ENCODE results near the gene CD300LD.
"Not testable (repeated sequence)": the region's sequence is repeated elsewhere in the genome, so short reads cannot be mapped to it uniquely, and the experiment has no call there.

Gene CD300LD

GRCh38 chr17:74606050-74606449, 14.0 kb upstream of the CD300LD start:
- no peak for DNase-seq (ENCODE audit: low read depth)

GRCh38 chr17:74605361-74605760, 13.3 kb upstream of the CD300LD start:
- DNase-seq (ENCODE audit: low read depth): no peak

GRCh38 chr17:74604761-74605160, 12.7 kb upstream of the CD300LD start:
- DNase-seq (ENCODE audit: low read depth): no peak

GRCh38 chr17:74604200-74604599, 12.1 kb upstream of the CD300LD start:
- no peak for DNase-seq (ENCODE audit: low read depth)

GRCh38 chr17:74603746-74604145, 11.7 kb upstream of the CD300LD start:
- DNase-seq (ENCODE audit: low read depth): no peak

- DNase-seq (ENCODE audit: low read depth): no peak
Observed at GRCh38 chr17:74603037-74603635, 11.1 kb upstream of the CD300LD start.

GRCh38 chr17:74601944-74602572, 10.0 kb upstream of the CD300LD start:
- DNase-seq (ENCODE audit: low read depth): no peak

GRCh38 chr17:74599448-74599939, 7.4 kb upstream of the CD300LD start:
- no peak for DNase-seq (ENCODE audit: low read depth)

- DNase-seq (ENCODE audit: low read depth): no peak
Observed at GRCh38 chr17:74599023-74599399, 6.9 kb upstream of the CD300LD start.

GRCh38 chr17:74598346-74599022, 6.4 kb upstream of the CD300LD start:
- no peak for DNase-seq (ENCODE audit: low read depth)

- DNase-seq (ENCODE audit: low read depth): no peak
Observed at GRCh38 chr17:74597069-74597790, 5.1 kb upstream of the CD300LD start.

GRCh38 chr17:74595037-74595750, 3.1 kb upstream of the CD300LD start:
- no peak for DNase-seq (ENCODE audit: low read depth)

GRCh38 chr17:74591503-74591902, 580 bp downstream of the CD300LD start:
- no peak for DNase-seq (ENCODE audit: low read depth)

- DNase-seq (ENCODE audit: low read depth): no peak
Observed at GRCh38 chr17:74585711-74586110, 6.4 kb downstream of the CD300LD start.

GRCh38 chr17:74584292-74585060, 7.6 kb downstream of the CD300LD start:
- DNase-seq (ENCODE audit: low read depth): no peak

GRCh38 chr17:74582633-74583032, 9.4 kb downstream of the CD300LD start:
- no peak for DNase-seq (ENCODE audit: low read depth)

- DNase-seq (ENCODE audit: low read depth): no peak
Observed at GRCh38 chr17:74579900-74580299, 12.2 kb downstream of the CD300LD start.

GRCh38 chr17:74578979-74579378, 13.1 kb downstream of the CD300LD start:
- no peak for DNase-seq (ENCODE audit: low read depth)

GRCh38 chr17:74574489-74575142, 17.5 kb downstream of the CD300LD start:
- DNase-seq (ENCODE audit: low read depth): no peak

- DNase-seq (ENCODE audit: low read depth): not testable (repeated sequence)
Observed at GRCh38 chr17:74573635-74574034, 18.4 kb downstream of the CD300LD start.

- no peak for DNase-seq (ENCODE audit: low read depth)
Observed at GRCh38 chr17:74573169-74573568, 18.9 kb downstream of the CD300LD start.
